BJ (cell line): Measurements from ENCODE around the gene KRTAP17-1. TPM values are rescaled to one million over a fixed set of nuclear protein-coding genes. Genes with fewer than 3 reads are reported as not detected.

Experiments used
- CTCF ChIA-PET: fragments of 350-600 bp; formaldehyde crosslinking; extraction: SDS; loops from one replicate; lab custom pipeline; 2021; ENCODE audit warnings: antibody characterized with exemption, inconsistent platforms; lab: Yijun Ruan, JAX
- POLR2A ChIA-PET: fragments of 300-600 bp; sonication (Branson Sonifier 250); formaldehyde crosslinking; extraction: SDS; loops from one replicate; lab custom pipeline; 2021; ENCODE audit warnings: antibody characterized with exemption; lab: Charles Lee
- DNase-seq: peaks from one replicate; pipeline ENCODE4 v3.0.0-alpha.2; 2011; ENCODE audit warnings: low read depth
- H3K27me3 ChIP-seq: 2 replicates; pipeline ENCODE4 v1.6.0; 2011; ENCODE audit warnings: low read length; ENCODE audit not compliant: control insufficient read depth, insufficient read depth
- H3K36me3 ChIP-seq: 2 replicates; pipeline ENCODE4 v1.5.1; 2011; ENCODE audit warnings: low read length; ENCODE audit not compliant: control insufficient read depth, insufficient read depth
- H3K4me3 ChIP-seq: 2 replicates; pipeline ENCODE4 v1.5.1; 2011; ENCODE audit warnings: low read depth, mild to moderate bottlenecking, control low read depth, low read length
- CTCF ChIP-seq: IDR thresholded peaks from 2 replicates; pipeline ENCODE4 v1.5.1; 2011; ENCODE audit warnings: low read depth, mild to moderate bottlenecking, control low read depth, inconsistent platforms, low read length, moderate library complexity; ENCODE audit not compliant: insufficient read depth
- polyA plus RNA-seq: library from polyadenylated mRNA; depleted of rRNA; stranded (reverse); fragments of >200 nt; gene quantifications from 2 replicates; pipeline ENCODE4 v1.2.3, GENCODE V29; 2011

The KRTAP17-1 gene
- polyA plus RNA-seq, 1 experiment = not detected

GRCh38 chr17:41345992-41346391 lies 30.5 kb upstream of the KRTAP17-1 start:
- ChIA-PET CTCF (interaction anchor here (0.7 kb wide), 2 partner anchors 11 to 24 kb away, joined by 3 read pairs; no protein-coding TSS in a partner anchor), POLR2A (no interaction called here)
- no peaks in the 10 kb centered on the region for H3K36me3 ChIP-seq
- no peak overlapping the region for H3K4me3 ChIP-seq
- no peak for TF ChIP-seq CTCF
- no peaks in the 10 kb centered on the region for H3K27me3 ChIP-seq
- no peak for DNase-seq

- DNase-seq = no peak
- ChIA-PET CTCF (interaction anchor here (0.6 kb wide), 1 partner anchor 146 kb away, joined by 3 read pairs; no protein-coding TSS in a partner anchor), POLR2A (no interaction called here)
- H3K4me3 ChIP-seq = no peak overlapping the region
- H3K27me3 ChIP-seq = no peaks in the 10 kb centered on the region
- TF ChIP-seq CTCF = no peak
- H3K36me3 ChIP-seq = no peaks in the 10 kb centered on the region
Measured at GRCh38 chr17:41343029-41343428, 27.5 kb upstream of the KRTAP17-1 start.

- H3K4me3 ChIP-seq = no peak overlapping the region
- POLR2A ChIA-PET = no interaction called here
Measured at GRCh38 chr17:41340934-41341861, 25.7 kb upstream of the KRTAP17-1 start.

GRCh38 chr17:41340494-41340893 lies 25.0 kb upstream of the KRTAP17-1 start:
- ChIA-PET POLR2A (no interaction called here), CTCF (interaction anchor here (1.1 to 1.8 kb wide), 3 partner anchors 18 to 537 kb away, joined by 3 to 8 read pairs (median 4); no protein-coding TSS in a partner anchor)
- Histone ChIP-seq H3K4me3 (no peak overlapping the region), H3K36me3 (no peaks in the 10 kb centered on the region), H3K27me3 (no peaks in the 10 kb centered on the region)
- no peak for TF ChIP-seq CTCF
- DNase-seq = no peak

More at GRCh38 chr17:41340934-41341861, 25.7 kb upstream of the KRTAP17-1 start:
- H3K27me3 ChIP-seq = no peaks in the 10 kb centered on the region
- DNase-seq = no peak
- no peak for TF ChIP-seq CTCF
- CTCF ChIA-PET = interaction anchor here (1.6 to 1.8 kb wide), 2 partner anchors 19 kb away, joined by 4 to 8 read pairs; no protein-coding TSS in a partner anchor
- H3K36me3 ChIP-seq = no peaks in the 10 kb centered on the region

- POLR2A ChIA-PET = no interaction called here
Measured at GRCh38 chr17:41339571-41340172, 24.2 kb upstream of the KRTAP17-1 start.

More at GRCh38 chr17:41339571-41340172, 24.2 kb upstream of the KRTAP17-1 start:
- CTCF ChIA-PET = interaction anchor here (0.7 to 2.1 kb wide), 5 partner anchors 10 to 536 kb away, joined by 3 to 8 read pairs (median 4); no protein-coding TSS in a partner anchor
- H3K27me3 ChIP-seq = no peaks in the 10 kb centered on the region
- no peak overlapping the region for H3K4me3 ChIP-seq
- TF ChIP-seq CTCF = no peak
- no peaks in the 10 kb centered on the region for H3K36me3 ChIP-seq
- DNase-seq = no peak
